Heart right ventricle (tissue), 16 donors: ENCODE results near the gene E2F6. TPM values are rescaled to one million over a fixed set of nuclear protein-coding genes. Genes with fewer than 3 reads are reported as not detected.

Source experiments
- ATAC-seq, 8 donors: fragments of 200-7000 bp; cut with Tn5 transposase; one replicate each; pipeline ENCODE4 v1.9.1; 2020; ENCODE audit warnings: mild to moderate bottlenecking in 8 of 8, moderate library complexity in 8 of 8, moderate number of reproducible peaks in 1 of 8
- DNase-seq, 2 donors: peaks; one replicate each; pipeline ENCODE4 v3.0.0-alpha.2; 2020
- H3K27ac ChIP-seq, 10 donors: fragments of 200-600 bp; sonication (generic) in 2 of 10; one replicate each; pipeline versions ENCODE4 v1.5.0 to v1.8.0; 2020 to 2022; ENCODE audit warnings: mild to moderate bottlenecking in 3 of 10
- H3K27me3 ChIP-seq, 7 donors: fragments of 200-600 bp; one replicate each; pipeline ENCODE4 v1.8.0; 2021 to 2022; ENCODE audit warnings: mild to moderate bottlenecking in 2 of 7
- H3K36me3 ChIP-seq, 9 donors: fragments of 200-600 bp; sonication (generic) in 1 of 9; one replicate each; pipeline versions ENCODE4 v1.5.0 to v1.8.0; 2020 to 2022; ENCODE audit warnings: mild to moderate bottlenecking in 2 of 9
- H3K4me1 ChIP-seq, 9 donors: fragments of 200-600 bp; sonication (generic) in 1 of 9; one replicate each; pipeline versions ENCODE4 v1.5.0 to v1.8.0; 2020 to 2022; ENCODE audit warnings: mild to moderate bottlenecking in 4 of 9
- H3K4me3 ChIP-seq, 10 donors: fragments of 200-600 bp; sonication (generic) in 2 of 10; one replicate each; pipeline versions ENCODE4 v1.5.0 to v1.8.0; 2020 to 2022; ENCODE audit warnings: mild to moderate bottlenecking in 7 of 10, moderate library complexity in 2 of 10
- H3K9me3 ChIP-seq, 11 donors: fragments of 200-600 bp in 10 of 11; sonication (generic) in 2 of 11; one replicate each; pipeline versions ENCODE4 v1.5.0 to v1.8.0; 2013 to 2022; ENCODE audit warnings: mild to moderate bottlenecking in 2 of 11, control low read depth in 1 of 11, moderate library complexity in 1 of 11
- CTCF ChIP-seq, 9 donors: fragments of 200-600 bp; sonication (generic) in 2 of 9; IDR thresholded peaks; one replicate each; pipeline versions ENCODE4 v1.5.0 to v1.8.0; 2021 to 2022; ENCODE audit warnings: antibody characterized with exemption in 9 of 9, mild to moderate bottlenecking in 5 of 9, moderate library complexity in 1 of 9
- WGBS, 2 donors: extraction: QIAGEN DNeasy Blood & Tissue Kit; methylation state at CpG; one replicate each; pipeline ENCODE4 v1.1.7; 2013; ENCODE audit warnings: inconsistent platforms in 1 of 2; 5-methylcytosine and 5-hydroxymethylcytosine counted together
- intact Hi-C, 10 donors: fragments of 100-400 bp; cut with DNase I; formaldehyde crosslinking; loops; one replicate each; pipeline versions ENCODE4 v1.11.1 to v1.14.2; 2022
- polyA plus RNA-seq, 2 donors: library from polyadenylated mRNA; stranded (reverse); fragments of 200-250 nt; gene quantifications; one replicate each; pipeline ENCODE4 v1.2.3, GENCODE V29; 2013
- total RNA-seq, 10 donors: library from RNA; stranded (reverse); fragmentation: NEBNext Ultra II Directional in 3 of 10; extraction: Animal tissue kit (Norgen Biotek cat#: 25700) in 3 of 10; gene quantifications; one replicate each; pipeline versions ENCODE4 v1.2.1 to v1.2.4, GENCODE V29; 2021 to 2023
- donor health status: Arrhythmogenic right ventricular cardiomyopathy.
- donor health status: ischemic (EF 13 %, LVEDD 7.1; RV severe dilation, severe dysfunction).
- donor health status: healthy with polysubstance abuse.
- donor health status: DM: no; HTN: yes; CAD: no.
- donor health status: DM: no; HTN: no; CAD: no.
- donor health status: ischemic (EF 25% LVEDD 6.9; RV normal size, moderate dysfunction).
- donor health status: ischemic (EF 25% LVEDD 5.7; RV mildly dilated, moderate dysfunction).
- donor health status: healthy.
- donor health status: DM: yes; HTN: yes; CAD: no.
- donor health status: Ischemic cardiomyopathy.
- donor health status: ischemic (EF 35%, LVEDD 5.7; RV mildly dilated, moderate dysfunction).
- donor health status: nonischemic (EF 11% LVEDD 7.7; RV severe dilation, severe dysfunction).
- donor health status: DM: yes; HTN: yes; CAD: no.
- donor health status: PGD.
- donor health status: ischemic (EF 29% LVEDD 5.4; RV normal size, mild dysfunction).
- donor health status: nonischemic (EF 23%, LVEDD 6.1; RV moderate dilation, normal function).

The E2F6 gene
- total and polyA plus RNA-seq, 12 donors: 8.1 to 18.6 (median 13.6) TPM

GRCh38 chr2:11427224-11427623, 38.7 kb downstream of the E2F6 start:
- no peaks in the 10 kb centered on the region for H3K4me1 ChIP-seq
- no peaks in the 10 kb centered on the region for H3K36me3 ChIP-seq
- H3K9me3 ChIP-seq: no peaks in the 10 kb centered on the region
- H3K4me3 ChIP-seq: no peak overlapping the region
- H3K27ac ChIP-seq: no peak overlapping the region
- intact Hi-C loops: no loop called here
- DNase-seq (no peak), ATAC-seq (no peak)
- no peaks in the 10 kb centered on the region for H3K27me3 ChIP-seq
- TF ChIP-seq CTCF (IDR thresholded peaks at IDR 0.05): no peak

GRCh38 chr2:11422901-11423435, 43.0 kb downstream of the E2F6 start:
- peaks cover 0 to 21% (median 4%) of the 10 kb centered on the region in 9 donors for H3K4me1 ChIP-seq
- H3K9me3 ChIP-seq: peaks cover 0 to 5% (median 2%) of the 10 kb centered on the region in 11 donors
- ATAC-seq (no peak), DNase-seq (no peak)
- TF ChIP-seq CTCF (IDR thresholded peaks at IDR 0.05): no peak
- H3K27me3 ChIP-seq: no peaks in the 10 kb centered on the region
- H3K27ac ChIP-seq: no peak overlapping the region
- 96 to 99% methylated on average over 4 of the region's 4 CpGs for WGBS, 2 donors
- no peak overlapping the region for H3K4me3 ChIP-seq
- intact Hi-C loops: no loop called here
- H3K36me3 ChIP-seq: no peaks in the 10 kb centered on the region

- peaks cover 0 to 21% (median 4%) of the 10 kb centered on the region in 9 donors for H3K4me1 ChIP-seq
- no peak overlapping the region for H3K27ac ChIP-seq
- 83 to 87% methylated on average over 5 of the region's 5 CpGs for WGBS, 2 donors
- intact Hi-C loops: no loop called here
- no peak for ATAC-seq
- TF ChIP-seq CTCF (IDR thresholded peaks at IDR 0.05): no peak
- H3K9me3 ChIP-seq: peaks cover 0 to 10% (median 5%) of the 10 kb centered on the region in 11 donors
- no peak overlapping the region for H3K4me3 ChIP-seq
- no peaks in the 10 kb centered on the region for H3K36me3 ChIP-seq
- no peak for DNase-seq
- no peaks in the 10 kb centered on the region for H3K27me3 ChIP-seq
These were observed 43.5 kb downstream of the E2F6 start for GRCh38 chr2:11422491-11422865.

GRCh38 chr2:11421863-11422490, 44.0 kb downstream of the E2F6 start:
- Histone ChIP-seq H3K27me3 (no peaks in the 10 kb centered on the region), H3K36me3 (no peaks in the 10 kb centered on the region), H3K27ac (peak overlapping the region in 1 of 10 donors; percentile 84), H3K4me1 (peaks cover 0 to 21% (median 4%) of the 10 kb centered on the region in 9 donors), H3K9me3 (peaks cover 0 to 12% (median 5%) of the 10 kb centered on the region in 11 donors), H3K4me3 (no peak overlapping the region)
- WGBS, 2 donors: 84 to 86% methylated on average over 7 of the region's 7 CpGs
- ATAC-seq (peak in 1 of 8 donors; percentile 32), DNase-seq (no peak)
- intact Hi-C loops: no loop called here
- no peak for TF ChIP-seq CTCF (IDR thresholded peaks at IDR 0.05)
